HepG2 (cell line): ENCODE data around the gene GALNTL6. TPM values are rescaled to one million over a fixed set of nuclear protein-coding genes. Genes with fewer than 3 reads are reported as not detected.
A peak's percentile ranks its signal among the peaks of the same experiment; 100 is the strongest.

Experiments
- ATAC-seq: fragments of 200-7000 bp; cut with Tn5 transposase; 3 replicates; pipeline ENCODE4 v1.9.1; 2020; ENCODE audit warnings: mild to moderate bottlenecking, moderate library complexity
- BruUV-seq: library from RNA; stranded (reverse); fragments of 400-500 nt; replicated peaks from 2 replicates; lab custom pipeline; 2021; lab: Mats Ljungman, UMichigan
- CTCF ChIA-PET: fragments of 300-600 bp; formaldehyde crosslinking; extraction: SDS; loops from one replicate; lab custom pipeline; 2021; ENCODE audit warnings: low total read pairs, inconsistent platforms, low intra/inter-chr PET ratio; lab: Yijun Ruan, JAX
- POLR2A ChIA-PET: fragments of 350-600 bp; sonication (Branson Sonifier 250); formaldehyde crosslinking; loops from one replicate; lab custom pipeline; 2020; ENCODE audit warnings: antibody characterized with exemption, inconsistent platforms; lab: Yijun Ruan, JAX
- DNase-seq: peaks from one replicate; pipeline ENCODE4 v3.0.0-alpha.2; 2015; ENCODE audit warnings: low spot score
- FAIRE-seq: peaks from 3 replicates; lab custom pipeline; 2011; peaks lifted over from hg19 to GRCh38; lab: Jason Lieb, UNC
- H2AFZ ChIP-seq: one replicate; pipeline ENCODE4 v1.6.1; 2011; ENCODE audit warnings: low read length, inconsistent platforms
- H3K27ac ChIP-seq: fragments of 300-600 bp; 3 replicates; pipeline ENCODE4 v1.8.0; 2011; ENCODE audit warnings: mixed run types, mild to moderate bottlenecking, mixed read lengths, low read length, inconsistent platforms; ENCODE audit not compliant: insufficient read depth; ENCODE audit errors: extremely low read length
- H3K27me3 ChIP-seq, 2 experiments: fragments of 200-600 bp in 1 of 2; 2 replicates in 1 of 2; 3 replicates in 1 of 2; pipeline versions ENCODE4 v1.6.0 to v1.8.0; 2011; ENCODE audit warnings: low read length in 2 of 2, mild to moderate bottlenecking in 2 of 2, moderate library complexity in 2 of 2, inconsistent platforms in 1 of 2; ENCODE audit not compliant: insufficient read depth in 2 of 2, control insufficient read depth in 1 of 2
- H3K36me3 ChIP-seq, 2 experiments: fragments of 200-600 bp in 1 of 2; replicated peaks in 1 of 2; 2 replicates in 1 of 2; 3 replicates in 1 of 2; pipeline versions ENCODE4 v1.5.1 to v1.8.0; 2011; ENCODE audit warnings: low read length in 2 of 2, inconsistent platforms in 1 of 2; ENCODE audit not compliant: insufficient read depth in 2 of 2, control insufficient read depth in 1 of 2
- H3K4me1 ChIP-seq: 2 replicates; pipeline ENCODE4 v1.5.1; 2012; ENCODE audit warnings: low read length, inconsistent platforms; ENCODE audit not compliant: insufficient read depth
- H3K4me2 ChIP-seq: 2 replicates; pipeline ENCODE4 v1.6.0; 2011; ENCODE audit warnings: low read depth, low read length, inconsistent platforms
- H3K4me3 ChIP-seq, 3 experiments: fragments of 200-600 bp in 1 of 3; sonication (generic), shearing (Covaris generic) in 1 of 3; replicated peaks in 1 of 3; 2 replicates each; pipeline ENCODE4 v1.5.1; 2011 to 2016; ENCODE audit warnings: low read length in 3 of 3, inconsistent platforms in 2 of 3, low read depth in 2 of 3, mild to moderate bottlenecking in 2 of 3, control low read depth in 1 of 3, mixed read lengths in 1 of 3; ENCODE audit not compliant: insufficient read depth in 1 of 3
- H3K79me2 ChIP-seq: one replicate; pipeline ENCODE4 v1.6.1; 2011; ENCODE audit warnings: low read length, inconsistent platforms; ENCODE audit not compliant: insufficient read depth
- H3K9ac ChIP-seq: 2 replicates; pipeline ENCODE4 v1.6.0; 2011; ENCODE audit warnings: mild to moderate bottlenecking, low read depth, low read length, inconsistent platforms; ENCODE audit not compliant: insufficient read depth
- H3K9me3 ChIP-seq: 2 replicates; pipeline ENCODE4 v1.5.1; 2012; ENCODE audit warnings: mild to moderate bottlenecking, low read length
- H4K20me1 ChIP-seq: 2 replicates; pipeline ENCODE4 v1.6.0; 2011; ENCODE audit warnings: inconsistent platforms, mild to moderate bottlenecking, low read length, moderate library complexity; ENCODE audit not compliant: insufficient read depth
- MXD4 ChIP-seq: IDR thresholded peaks from 2 replicates; pipeline ENCODE4 v1.6.1; 2016; ENCODE audit warnings: mild to moderate bottlenecking, missing biosample characterization, missing genetic modification reagents
- SOX5 ChIP-seq: IDR thresholded peaks from 2 replicates; pipeline ENCODE4 v1.6.1; 2016; ENCODE audit warnings: borderline replicate concordance
- SRSF4 ChIP-seq: fragments of 200-400 bp; formaldehyde crosslinking; IDR thresholded peaks from one replicate; pipeline ENCODE4 v1.6.1; 2018; ENCODE audit warnings: mild to moderate bottlenecking, low read depth, low read length, moderate library complexity; ENCODE audit not compliant: poor library complexity, severe bottlenecking
- TBP ChIP-seq: sonication (generic); formaldehyde crosslinking; IDR thresholded peaks from 2 replicates; pipeline ENCODE4 v1.5.0; 2020; ENCODE audit warnings: missing genetic modification reagents
- ZBTB42 ChIP-seq: sonication (generic); formaldehyde crosslinking; IDR thresholded peaks from 2 replicates; pipeline ENCODE4 v1.5.0; 2020; ENCODE audit warnings: mild to moderate bottlenecking, missing genetic modification reagents
- ZKSCAN5 ChIP-seq: sonication (generic); formaldehyde crosslinking; IDR thresholded peaks from 2 replicates; pipeline ENCODE4 v1.5.1; 2020; ENCODE audit warnings: mild to moderate bottlenecking, missing genetic modification reagents
- ZNF234 ChIP-seq: sonication (generic); formaldehyde crosslinking; conservative IDR thresholded peaks from 2 replicates; pipeline ENCODE4 v1.5.1; 2020; ENCODE audit warnings: mild to moderate bottlenecking, missing genetic modification reagents
- WGBS: methylation state at CpG from one replicate; pipeline ENCODE4 v1.1.6; 2017; ENCODE audit warnings: low lambda C conversion rate; 5-methylcytosine and 5-hydroxymethylcytosine counted together
- in situ Hi-C: cut with HindIII; loops from 2 replicates; pipeline ENCODE4 v1.10.0; 2017; ENCODE audit warnings: low pct_unique_long_range_greater_than_20kb; ENCODE audit not compliant: extremely low pct_ligation_motif_present
- intact Hi-C: fragments of 100-400 bp; cut with micrococcal nuclease; formaldehyde crosslinking; loops from one replicate; pipeline ENCODE4 v1.10.0; 2022; ENCODE audit not compliant: unreplicated experiment
- polyA plus RNA-seq, 8 experiments: library from polyadenylated mRNA; depleted of rRNA in 3 of 8; stranded (reverse) in 7 of 8; unstranded in 1 of 8; fragments of >200 nt; fragmentation: Illumina TruSeq in 4 of 8; extraction: Trizol in 4 of 8; gene quantifications; 2 replicates each; pipeline versions ENCODE4 v1.2.1 to v1.2.3, GENCODE V29; 2011 to 2016; ENCODE audit warnings: low read depth in 4 of 8, missing spikeins in 1 of 8, mixed read lengths in 1 of 8; ENCODE audit not compliant: insufficient read depth in 1 of 8
- total RNA-seq, 5 experiments: library from RNA; depleted of rRNA; stranded (reverse); fragments of >200 nt; fragmentation: Illumina TruSeq; extraction: Trizol; gene quantifications; 2 replicates each; pipeline ENCODE4 v1.2.3, GENCODE V29; 2016; ENCODE audit warnings: low read depth in 1 of 5
- TF ChIP-seq, protein P1 (sequence below): fragments of 450-650 bp; IDR thresholded peaks from 2 replicates; pipeline ENCODE4 v1.6.1; 2016

The GALNTL6 gene
- total and polyA plus RNA-seq, 2 of the 13 experiments (the other 11 are each of a cell fraction or from before 2014, with no cell fraction given) = not detected

DNA sequence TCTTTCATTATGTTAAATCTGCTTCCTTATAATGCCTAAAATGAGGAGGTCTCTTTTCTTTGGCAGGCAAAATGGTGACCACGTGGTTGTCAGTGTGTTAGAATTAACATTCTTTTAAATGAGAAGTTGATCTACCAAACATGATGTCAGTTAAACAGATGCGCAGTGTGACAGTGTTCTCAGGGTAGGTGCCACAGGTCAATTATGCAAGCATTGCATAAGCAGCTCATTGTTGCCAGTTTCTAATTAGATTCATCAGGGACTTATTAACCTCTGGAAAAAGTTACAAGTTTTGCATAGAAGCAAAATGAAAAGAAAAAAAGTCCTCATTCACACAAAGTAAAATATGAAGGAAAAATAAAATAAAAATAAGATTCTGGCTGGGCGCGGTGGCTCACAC lies 1031.4 kb downstream of the GALNTL6 start (continued):
- TF ChIP-seq ZKSCAN5 = no peak
- TF ChIP-seq ZBTB42 (CRISPR knock-in tag) = no peak
- TF ChIP-seq SRSF4 = no peak

DNA sequence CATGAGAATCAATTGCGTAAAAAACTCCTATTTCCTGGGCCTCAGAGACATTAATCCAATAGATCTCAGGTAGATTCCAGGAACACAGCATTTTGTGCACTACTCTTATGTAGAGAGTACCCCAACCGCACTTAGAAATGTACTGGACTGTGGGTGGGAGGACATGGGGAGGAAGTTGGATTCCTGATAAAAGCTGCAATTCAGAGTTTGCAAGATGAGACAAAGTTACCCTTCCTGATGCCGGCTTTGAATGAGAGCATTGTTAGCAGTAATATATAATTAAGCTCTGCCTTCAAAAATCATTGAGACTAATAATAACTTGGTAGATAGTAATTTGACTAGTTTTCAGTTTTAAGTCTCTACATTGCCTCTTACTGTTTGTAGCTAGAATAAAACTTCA lies 1032.1 kb downstream of the GALNTL6 start:
- POLR2A ChIA-PET = no interaction called here
- ATAC-seq = no peak

DNA sequence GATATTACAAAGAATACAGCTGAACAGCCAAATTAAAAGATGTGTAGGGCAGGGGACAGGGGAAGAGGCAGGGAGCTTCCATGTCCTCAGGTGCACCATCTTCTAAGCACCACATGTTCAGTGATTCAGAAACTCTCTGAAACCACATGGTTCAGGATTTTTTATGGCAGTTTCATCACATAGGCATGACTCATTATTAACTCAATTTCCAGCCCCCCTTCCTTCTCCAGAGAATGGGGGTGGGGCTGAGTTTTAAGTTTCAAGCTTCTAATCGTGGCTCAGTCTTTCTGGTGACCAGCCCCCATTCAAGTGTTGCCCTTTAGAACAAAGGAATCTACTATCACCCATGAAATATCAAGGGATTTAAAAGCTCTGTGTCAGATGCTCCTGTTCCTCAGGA lies 1037.6 kb downstream of the GALNTL6 start:
- POLR2A ChIA-PET = no interaction called here
- CTCF ChIA-PET = no interaction called here
- no peaks in the 10 kb centered on the region for H3K79me2 ChIP-seq
- FAIRE-seq (no peak), ATAC-seq (no peak), DNase-seq (no peak)
- intact Hi-C loops = no loop called here
- H3K27me3 ChIP-seq = no peaks in the 10 kb centered on the region; a peak in 1 of 5 replicates
- H4K20me1 ChIP-seq = no peaks in the 10 kb centered on the region
- no peak overlapping the region for H3K9ac ChIP-seq
- TF ChIP-seq, protein P1, sequence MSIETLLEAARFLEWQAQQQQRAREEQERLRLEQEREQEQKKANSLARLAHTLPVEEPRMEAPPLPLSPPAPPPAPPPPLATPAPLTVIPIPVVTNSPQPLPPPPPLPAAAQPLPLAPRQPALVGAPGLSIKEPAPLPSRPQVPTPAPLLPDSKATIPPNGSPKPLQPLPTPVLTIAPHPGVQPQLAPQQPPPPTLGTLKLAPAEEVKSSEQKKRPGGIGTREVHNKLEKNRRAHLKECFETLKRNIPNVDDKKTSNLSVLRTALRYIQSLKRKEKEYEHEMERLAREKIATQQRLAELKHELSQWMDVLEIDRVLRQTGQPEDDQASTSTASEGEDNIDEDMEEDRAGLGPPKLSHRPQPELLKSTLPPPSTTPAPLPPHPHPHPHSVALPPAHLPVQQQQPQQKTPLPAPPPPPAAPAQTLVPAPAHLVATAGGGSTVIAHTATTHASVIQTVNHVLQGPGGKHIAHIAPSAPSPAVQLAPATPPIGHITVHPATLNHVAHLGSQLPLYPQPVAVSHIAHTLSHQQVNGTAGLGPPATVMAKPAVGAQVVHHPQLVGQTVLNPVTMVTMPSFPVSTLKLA = peak; percentile 33; the same call in 1 of the 2 replicates
- TF ChIP-seq ZNF234 = no peak
- no peaks in the 10 kb centered on the region for H3K36me3 ChIP-seq
- WGBS = 0% methylated on average over 1 of the region's 1 CpG
- no peaks in the 10 kb centered on the region for H3K9me3 ChIP-seq
- H3K4me1 ChIP-seq = no peaks in the 10 kb centered on the region
- no peak overlapping the region for H3K4me3 ChIP-seq
- no TSS peak for BruUV-seq
- no peak overlapping the region for H3K4me2 ChIP-seq
- in situ Hi-C loops = no loop called here
- no peak overlapping the region for H3K27ac ChIP-seq
- H2AFZ ChIP-seq = no peak overlapping the region

More for the DNA sequence above, 1032.1 kb downstream of the GALNTL6 start:
- in situ Hi-C loops = no loop called here
- Histone ChIP-seq H3K4me2 (no peak overlapping the region), H4K20me1 (no peaks in the 10 kb centered on the region), H3K9ac (no peak overlapping the region), H3K27me3 (no peaks in the 10 kb centered on the region), H2AFZ (no peak overlapping the region), H3K9me3 (no peaks in the 10 kb centered on the region), H3K4me3 (no peak overlapping the region), H3K27ac (no peak overlapping the region), H3K36me3 (no peaks in the 10 kb centered on the region), H3K4me1 (no peaks in the 10 kb centered on the region), H3K79me2 (no peaks in the 10 kb centered on the region)
- TF ChIP-seq SOX5 = no peak
- no peak for TF ChIP-seq MXD4 (CRISPR knock-in tag)
- TF ChIP-seq TBP = no peak
- FAIRE-seq (no peak), DNase-seq (no peak)
- intact Hi-C loops = no loop called here
- WGBS = 65% methylated on average over 3 of the region's 3 CpGs
- CTCF ChIA-PET = no interaction called here
- no TSS peak for BruUV-seq
